ENCODE measurements around the gene MYOZ3.

MYOZ3 gene, protein sequence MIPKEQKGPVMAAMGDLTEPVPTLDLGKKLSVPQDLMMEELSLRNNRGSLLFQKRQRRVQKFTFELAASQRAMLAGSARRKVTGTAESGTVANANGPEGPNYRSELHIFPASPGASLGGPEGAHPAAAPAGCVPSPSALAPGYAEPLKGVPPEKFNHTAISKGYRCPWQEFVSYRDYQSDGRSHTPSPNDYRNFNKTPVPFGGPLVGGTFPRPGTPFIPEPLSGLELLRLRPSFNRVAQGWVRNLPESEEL

DNA sequence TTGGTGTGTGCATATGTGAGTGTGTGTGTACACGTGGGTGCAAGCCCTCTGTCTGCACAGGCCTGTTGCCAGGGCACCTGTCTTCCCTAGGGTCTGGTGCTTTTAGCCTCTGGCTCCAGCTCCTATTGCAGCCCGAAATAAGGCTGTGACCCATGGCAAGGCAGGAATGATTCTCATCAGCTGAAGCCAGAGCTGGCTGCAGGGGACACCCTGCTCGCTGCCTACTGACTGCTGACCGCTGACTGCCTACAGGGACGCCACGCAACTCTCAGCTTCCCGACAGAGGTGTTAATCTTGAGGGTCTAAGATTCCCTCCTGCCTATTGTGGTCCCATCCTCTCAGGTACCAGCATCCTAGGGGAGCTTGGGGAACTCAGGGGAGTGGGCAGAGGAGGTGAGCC, at the start of gene MYOZ3:
Gene MYOZ3 (plus strand): TSS at position 166 of the 400 bp plus-strand sequence. CDS start 1,691 bp downstream, outside the sequence.
- DNase-seq (ENCODE audit: low read depth in 2 of 2): no peak

DNA sequence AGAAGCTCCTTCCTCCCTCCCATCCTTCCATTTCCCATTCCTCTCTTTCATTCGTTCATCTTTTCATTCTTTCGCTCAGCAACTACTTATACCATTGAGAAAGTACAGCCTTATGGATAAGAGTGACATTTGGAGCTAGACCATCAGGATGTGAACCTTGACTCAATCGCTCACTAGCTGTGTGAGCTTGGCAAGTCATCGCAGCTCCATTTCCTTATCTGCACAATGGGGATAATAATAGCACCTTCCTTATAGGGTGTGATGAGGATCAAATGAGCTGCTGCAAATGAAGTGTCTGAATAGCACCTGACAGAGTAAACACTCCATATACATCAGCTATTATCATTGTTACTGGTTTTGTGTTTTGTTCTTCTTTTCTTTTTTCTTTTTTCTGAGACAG, 48.6 kb upstream of the MYOZ3 start:
- DNase-seq (ENCODE audit: low read depth in 2 of 2): no peak

DNA sequence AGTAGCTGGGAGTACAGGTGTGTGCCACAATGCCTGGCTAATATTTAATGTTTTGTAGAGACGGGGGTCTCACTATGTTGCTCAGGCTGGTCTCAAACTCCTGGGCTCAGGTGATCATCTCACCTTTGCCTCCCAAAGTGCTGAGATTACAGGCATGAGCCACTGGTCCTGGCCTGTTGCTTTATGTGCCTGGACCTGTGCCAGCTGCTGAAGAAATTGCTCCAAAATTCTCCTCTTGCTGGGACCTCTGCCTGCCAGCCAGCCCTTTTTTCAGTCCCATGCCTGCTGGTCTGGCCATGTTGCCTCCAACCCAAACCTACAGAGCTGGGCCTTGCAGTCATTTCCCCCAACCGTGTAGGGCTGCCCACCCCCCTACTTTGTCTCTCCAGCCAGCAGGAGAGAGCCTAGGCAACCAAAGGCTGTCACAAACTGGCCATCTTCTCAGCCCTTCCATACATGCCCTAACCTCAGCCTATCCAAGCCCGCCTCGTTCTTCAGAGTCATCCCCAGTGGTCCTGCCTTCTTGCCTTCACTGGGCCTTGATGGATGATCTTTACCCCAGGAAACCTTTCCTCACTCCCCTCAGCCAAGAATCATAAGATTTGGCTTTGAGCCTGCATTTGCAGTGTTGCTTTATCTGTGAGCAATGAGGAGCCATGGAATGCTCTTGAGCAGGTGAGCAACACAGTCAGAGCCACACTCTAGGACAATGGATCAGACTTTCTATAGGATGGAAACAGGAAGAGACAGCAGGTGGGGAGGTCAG, 48.0 kb upstream of the MYOZ3 start:
- DNase-seq (ENCODE audit: low read depth in 2 of 2): no peak

DNA sequence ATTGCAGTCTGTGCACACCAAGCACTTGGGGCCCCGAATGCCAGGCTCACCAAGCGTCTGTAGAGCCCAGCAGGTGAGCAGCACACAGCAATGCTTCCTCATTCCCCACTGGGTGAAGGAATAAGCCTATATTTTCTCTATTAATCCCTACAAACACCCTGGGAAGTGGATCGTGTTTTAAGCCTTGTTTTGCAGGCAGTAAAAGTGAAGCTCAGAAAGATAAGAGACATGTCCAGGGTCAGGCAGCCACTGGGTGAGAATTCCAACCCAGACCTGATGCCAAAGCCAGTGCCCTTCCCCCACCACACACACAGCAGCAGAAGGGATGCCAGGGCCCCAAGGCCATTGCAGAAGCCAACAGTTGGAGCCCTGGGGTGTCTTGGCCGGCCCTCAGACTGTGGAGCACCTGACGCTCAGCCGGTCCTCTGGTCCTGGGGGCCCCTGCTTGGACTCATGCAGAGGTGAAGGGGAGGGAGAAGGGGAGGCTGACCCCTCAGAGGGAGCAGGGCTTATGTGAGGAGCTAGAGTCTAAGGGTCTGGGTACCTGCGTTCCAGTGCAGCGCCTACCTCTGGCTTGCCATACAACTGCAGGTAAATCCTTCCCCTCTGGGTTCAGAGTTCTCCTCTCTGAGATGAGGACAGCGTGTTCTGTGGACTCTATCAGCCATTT, 46.9 kb upstream of the MYOZ3 start:
- DNase-seq (ENCODE audit: low read depth in 2 of 2): no peak

DNA sequence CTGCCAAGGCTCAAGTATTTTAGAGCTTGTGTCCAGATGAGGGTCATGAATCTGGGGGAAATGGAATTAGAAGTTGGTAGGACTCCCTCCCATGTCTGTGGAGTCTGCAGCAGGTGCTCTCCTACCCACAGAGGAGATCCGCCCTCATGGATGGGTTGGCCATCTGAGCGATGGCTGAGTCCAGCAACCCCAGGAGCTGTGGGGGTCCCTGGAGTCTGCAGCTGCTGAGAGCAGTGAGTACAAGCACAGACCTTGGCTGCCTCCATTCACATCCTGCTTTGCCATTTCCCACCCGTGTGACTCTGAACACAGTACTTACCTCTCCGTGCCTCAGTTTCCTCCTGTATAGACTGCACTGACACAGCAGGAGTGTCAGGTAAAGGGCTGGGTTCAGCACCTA, 46.4 kb upstream of the MYOZ3 start:
- DNase-seq (ENCODE audit: low read depth in 2 of 2): no peak

DNA sequence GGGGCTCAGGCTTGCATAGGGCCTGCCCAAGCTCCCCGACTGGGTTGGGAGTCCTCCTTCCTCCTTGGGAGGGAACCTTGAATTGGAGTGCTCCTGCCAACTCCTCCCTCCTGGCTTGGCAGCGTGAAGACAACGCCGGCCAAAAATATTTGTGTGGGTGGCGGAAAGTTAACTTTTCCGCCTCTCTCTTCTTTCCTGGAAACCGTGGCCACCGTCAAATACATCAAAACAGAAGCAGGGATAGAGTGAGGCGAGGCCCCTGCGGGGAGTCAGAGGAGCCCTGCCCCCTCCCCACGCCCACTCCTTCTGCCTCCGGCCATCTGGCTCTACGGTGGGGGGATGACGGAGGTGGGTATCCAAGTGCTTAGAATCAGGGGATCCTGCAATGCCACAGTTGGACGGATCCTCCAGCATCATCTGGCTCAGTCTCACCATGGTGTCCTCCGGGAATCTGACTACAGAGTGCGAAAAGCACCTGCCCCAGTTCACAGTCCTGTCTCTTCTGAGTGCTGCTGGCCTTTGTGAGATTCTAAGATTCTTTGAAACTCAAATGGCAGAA, 45.8 kb upstream of the MYOZ3 start:
- no peak for DNase-seq (ENCODE audit: low read depth in 2 of 2)

DNA sequence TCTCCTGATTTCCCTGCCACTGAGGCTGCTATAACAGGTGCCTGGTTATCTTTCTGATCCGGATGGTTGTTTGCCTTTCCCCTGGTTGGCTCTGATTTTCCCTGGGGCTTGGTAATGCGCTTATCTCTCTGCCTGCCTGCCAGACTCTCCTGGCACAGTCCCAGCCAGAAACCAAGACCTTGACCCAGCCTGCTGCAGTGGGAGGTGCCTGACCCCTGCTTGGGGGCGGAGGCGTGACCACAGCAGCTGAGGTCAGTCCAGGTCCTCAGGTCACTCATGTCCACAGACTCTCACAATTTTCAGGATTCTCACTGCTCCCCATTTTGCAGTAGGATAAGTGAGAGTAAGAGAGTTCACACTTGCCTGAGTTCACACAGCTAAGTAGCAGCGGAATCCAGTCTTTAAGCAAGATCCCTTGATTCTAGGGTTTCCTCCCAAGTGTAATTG, 45.0 kb upstream of the MYOZ3 start:
- DNase-seq (ENCODE audit: low read depth in 2 of 2): no peak

DNA sequence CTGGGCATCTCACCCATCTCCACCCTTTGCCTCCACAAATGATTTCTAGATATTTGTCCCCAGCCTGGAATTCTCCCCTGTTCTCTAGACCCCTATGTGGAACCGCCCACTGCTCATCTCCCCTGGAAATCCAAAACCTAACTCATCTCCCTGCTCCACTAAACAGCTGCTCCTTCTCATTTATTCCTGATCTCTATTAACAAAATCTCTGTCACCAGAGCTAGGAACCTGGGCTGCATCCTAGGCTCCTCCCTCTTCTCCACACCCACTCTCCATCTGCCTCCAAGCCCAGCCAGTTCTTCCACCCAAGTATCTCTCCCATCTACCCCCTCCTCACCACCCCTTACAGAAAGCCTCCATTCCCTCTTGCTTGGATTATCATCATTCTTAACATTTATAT, 44.5 kb upstream of the MYOZ3 start:
- DNase-seq (ENCODE audit: low read depth in 2 of 2): no peak

DNA sequence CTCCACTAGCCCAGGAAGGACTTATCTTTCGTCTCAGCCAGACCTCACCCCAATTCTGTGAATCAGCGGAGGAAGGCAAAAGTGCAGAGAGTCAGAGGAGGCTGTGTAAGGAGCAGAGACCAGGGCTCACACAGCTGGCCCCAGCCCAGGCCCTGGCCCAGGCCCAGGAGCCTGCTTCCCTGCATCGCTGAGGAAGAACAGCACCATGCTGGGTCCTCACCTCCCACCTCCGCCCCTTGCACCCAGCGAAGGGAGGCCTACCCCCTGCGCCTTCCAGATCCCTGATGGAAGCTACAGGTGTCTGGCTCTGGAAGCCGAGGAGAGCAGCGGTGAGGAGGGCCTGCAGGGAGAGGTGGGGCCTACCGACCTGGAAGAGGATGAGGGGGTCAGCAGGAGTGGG, 42.9 kb upstream of the MYOZ3 start:
- DNase-seq (ENCODE audit: low read depth in 2 of 2): no peak

DNA sequence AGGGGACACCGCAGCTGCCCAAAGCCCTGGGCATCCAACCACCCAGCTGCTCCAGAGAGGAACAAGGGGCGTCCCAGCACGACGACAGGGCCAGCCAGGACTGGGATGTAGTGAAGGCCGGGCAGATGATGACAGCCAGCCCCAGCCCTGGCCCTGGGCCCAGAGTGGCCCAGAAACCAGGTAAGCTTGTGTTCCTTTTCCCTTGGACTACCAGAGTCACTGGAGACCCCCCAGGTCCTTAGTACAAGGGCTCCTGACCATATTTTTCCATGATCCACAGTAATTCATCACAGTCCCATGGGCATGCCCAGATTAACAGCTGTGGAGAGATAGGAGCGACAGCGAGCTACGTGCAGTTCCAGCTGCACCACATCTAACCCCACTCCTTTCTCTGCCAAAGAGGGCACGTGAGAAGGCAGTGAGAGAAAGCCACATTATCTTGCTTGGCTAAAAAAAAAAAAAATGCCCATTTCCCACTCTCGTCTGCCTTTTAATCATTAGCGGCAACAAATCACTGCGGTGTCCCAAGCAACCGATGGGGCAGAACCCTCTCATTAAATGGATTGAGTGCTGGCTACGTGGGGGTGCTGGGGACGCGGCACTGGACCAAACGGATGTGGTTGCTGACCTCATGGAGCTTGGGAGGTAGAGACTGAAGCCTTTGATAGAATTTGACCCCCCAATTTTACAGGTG, 42.3 kb upstream of the MYOZ3 start:
- DNase-seq (ENCODE audit: low read depth in 2 of 2): no peak

DNA sequence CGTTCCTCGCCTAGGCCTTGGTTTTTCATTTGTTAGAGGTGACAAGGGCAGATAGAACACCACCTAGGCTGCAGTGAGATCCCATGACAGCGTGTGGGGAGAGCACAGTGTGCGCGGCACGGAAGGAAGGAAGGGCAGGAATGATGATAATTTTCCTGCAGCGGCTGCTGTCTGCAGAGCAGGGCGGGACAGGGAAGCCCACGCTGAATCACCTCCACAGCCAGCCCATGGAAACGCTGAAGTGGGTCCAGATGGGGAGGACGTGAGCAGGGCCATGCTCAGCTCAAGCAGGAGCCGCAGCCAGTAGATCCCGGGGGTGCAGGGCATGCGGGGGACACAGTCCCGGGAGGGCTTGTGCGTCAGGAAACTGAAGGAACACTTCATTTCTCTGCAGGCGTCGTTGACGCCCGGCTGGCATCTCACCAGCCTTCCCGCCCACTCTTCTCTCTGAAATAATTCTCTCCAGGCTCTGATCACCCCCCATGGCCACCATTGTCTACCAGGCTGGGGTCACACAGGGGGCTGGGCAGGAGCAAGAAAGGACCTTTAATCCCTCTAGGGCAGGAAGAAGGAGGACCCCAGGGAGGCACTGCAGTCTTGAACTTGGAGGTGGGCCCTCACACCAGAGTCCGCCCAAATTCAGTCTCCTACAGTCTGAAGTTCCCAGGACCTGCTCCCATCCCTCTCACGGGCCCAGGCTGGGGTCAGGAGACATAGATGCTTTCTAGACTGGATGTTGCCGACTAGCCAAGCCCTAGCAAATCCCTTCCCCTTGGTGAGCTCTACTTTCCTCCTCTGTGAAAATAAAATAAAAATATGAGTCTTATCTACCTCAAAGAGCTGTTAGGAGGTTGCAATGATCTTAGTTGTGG, 41.5 kb upstream of the MYOZ3 start:
- DNase-seq (ENCODE audit: low read depth in 2 of 2): no peak

DNA sequence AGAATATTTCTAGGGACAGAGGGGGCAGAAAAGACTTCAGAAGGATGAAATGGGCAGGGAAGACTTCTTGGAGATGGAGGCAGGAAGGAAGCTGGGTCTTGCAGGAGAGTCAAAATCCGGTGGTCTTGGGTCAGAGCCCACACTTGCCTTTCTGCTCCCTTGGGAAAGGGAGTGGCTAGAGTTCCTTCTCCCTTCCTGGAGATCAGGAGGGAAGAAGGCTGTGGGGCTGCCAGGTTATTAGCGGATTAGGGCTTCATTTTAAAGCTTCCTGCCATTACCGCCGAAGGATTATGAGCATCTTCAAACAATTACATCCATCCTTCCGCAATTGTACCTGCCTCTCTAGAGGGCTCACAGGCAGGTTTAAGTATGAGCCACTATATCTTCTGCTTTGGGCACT, 39.8 kb upstream of the MYOZ3 start:
- no peak for DNase-seq (ENCODE audit: low read depth in 2 of 2)

DNA sequence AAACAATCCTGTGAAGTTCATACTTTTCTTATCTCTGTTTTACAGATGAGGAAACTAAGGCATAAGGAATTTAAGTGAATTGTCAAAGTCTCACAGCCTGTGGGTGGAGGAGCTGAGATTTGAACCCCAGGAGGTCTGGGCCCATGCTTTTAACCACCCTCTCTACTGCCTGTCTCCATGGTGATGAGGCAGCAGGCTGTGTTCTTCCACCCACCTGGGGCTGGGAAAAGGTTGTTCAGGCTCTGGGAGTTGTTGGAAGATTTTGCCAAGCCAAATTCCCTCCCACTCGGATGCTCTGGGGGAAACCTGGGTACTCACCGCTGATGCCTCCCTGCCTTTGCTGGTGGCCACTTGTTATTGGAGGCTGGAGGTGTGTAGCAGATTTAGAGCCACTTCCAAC, 38.9 kb upstream of the MYOZ3 start:
- no peak for DNase-seq (ENCODE audit: low read depth in 2 of 2)

DNA sequence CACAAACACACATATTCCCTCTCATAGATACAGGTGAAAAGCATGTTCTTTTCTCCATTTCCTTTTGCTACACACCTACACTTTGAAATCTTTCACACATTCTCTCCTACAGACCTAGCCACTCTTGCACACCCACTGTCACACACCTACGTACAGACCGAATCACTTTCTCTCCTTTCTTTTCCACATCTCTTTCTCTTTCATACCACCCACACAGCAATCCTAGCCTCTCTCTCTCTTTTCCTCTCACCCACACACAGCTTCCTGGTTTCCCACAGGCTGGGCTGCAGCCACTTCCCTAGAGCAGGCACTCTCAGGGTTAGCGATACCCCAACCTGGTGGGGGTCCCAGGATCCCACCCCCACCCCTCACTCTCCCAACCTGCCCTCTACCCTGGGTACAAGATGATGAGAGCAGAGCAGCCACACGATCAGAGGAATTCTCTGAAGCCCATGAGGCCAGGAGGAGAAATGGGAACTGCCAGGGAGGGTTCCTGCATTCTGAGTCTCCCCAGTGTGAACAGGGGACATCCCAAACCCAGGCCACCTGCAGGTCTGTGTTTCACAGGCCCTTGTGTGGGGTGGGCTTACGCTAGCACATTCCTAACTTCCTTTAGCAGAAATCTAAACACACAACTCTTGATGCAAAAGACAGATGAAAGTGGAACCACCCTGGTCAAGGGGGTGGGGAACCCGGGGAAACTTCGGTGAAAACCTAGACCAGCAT, 37.7 kb upstream of the MYOZ3 start:
- DNase-seq (ENCODE audit: low read depth in 2 of 2): no peak

DNA sequence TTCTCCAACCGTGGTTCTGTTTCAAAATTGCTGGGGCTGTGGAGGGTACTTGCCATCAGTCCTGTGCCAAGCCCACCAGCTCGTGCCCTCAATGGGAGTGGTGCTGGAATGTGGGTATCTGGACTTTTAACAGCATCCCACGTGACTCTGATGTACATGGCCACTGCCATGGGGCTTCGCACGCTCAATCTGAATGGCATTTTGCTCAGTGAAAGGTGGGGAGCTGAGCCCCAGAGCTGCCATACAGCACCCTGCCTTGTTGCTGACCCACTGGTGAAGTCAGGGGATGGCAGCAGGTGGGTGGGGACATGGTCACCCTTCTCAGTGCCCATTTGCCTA, 37.2 kb upstream of the MYOZ3 start:
- no peak for DNase-seq (ENCODE audit: low read depth in 2 of 2)

DNA sequence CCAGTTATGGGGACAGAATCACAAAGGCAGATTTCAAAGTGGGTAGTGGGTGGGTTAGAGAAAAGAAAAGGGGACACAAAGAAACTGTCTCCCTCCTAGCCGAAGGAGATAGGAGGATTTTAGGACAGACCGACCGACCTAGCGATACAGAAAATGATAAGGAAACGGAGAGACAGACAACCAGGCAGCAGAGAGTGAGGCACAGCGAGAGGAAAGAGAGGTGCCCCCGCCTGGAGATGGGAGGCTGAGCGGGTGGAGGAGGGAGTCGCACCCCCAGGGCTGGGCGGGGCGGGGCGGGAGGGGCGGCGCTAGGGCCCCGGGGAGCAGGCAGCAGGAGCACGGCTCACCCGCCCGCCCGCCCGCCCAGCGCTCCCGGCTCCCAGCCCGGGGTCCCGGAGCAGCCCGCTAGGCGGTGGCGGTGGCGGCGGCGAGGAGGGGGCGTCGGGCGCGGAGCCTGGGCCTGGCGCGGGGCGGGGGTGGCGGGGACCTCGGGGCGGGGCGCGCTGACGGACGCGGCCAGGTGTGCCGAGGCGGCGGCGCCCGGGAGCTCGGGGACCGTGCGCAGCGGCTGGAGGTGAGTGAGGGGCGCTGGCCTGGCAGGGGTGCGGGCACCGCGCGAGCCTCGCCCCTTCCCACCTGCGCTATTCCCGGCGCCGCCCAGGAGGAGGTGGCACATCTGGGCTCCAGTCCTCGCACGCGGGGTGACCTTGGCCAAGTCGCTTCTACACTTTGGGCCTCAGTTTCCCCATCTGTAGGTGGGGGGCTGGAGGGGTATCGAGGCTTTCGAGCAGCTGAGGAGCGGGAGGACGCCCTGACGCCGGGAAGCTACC, 36.5 kb upstream of the MYOZ3 start:
- no peak for DNase-seq (ENCODE audit: low read depth in 2 of 2)

DNA sequence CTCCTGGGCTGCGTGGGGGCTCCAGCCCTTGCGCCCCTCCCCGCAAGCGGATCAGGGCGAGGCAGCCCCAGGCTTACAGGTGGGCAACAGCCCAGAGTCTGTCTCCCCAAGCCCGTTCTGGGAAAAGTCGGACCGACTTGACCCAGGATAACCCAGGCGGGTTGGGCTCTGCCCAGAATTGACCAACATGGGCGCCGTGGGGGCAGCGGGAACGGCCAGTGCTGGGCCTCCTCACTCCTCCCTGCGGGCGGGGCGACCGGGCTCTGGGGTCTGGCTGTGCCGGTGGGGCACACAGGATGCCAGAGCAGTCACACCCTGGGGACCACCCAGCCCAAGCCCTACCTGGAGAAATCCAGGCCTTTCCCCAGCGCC, 35.9 kb upstream of the MYOZ3 start:
- DNase-seq (ENCODE audit: low read depth in 2 of 2): no peak

DNA sequence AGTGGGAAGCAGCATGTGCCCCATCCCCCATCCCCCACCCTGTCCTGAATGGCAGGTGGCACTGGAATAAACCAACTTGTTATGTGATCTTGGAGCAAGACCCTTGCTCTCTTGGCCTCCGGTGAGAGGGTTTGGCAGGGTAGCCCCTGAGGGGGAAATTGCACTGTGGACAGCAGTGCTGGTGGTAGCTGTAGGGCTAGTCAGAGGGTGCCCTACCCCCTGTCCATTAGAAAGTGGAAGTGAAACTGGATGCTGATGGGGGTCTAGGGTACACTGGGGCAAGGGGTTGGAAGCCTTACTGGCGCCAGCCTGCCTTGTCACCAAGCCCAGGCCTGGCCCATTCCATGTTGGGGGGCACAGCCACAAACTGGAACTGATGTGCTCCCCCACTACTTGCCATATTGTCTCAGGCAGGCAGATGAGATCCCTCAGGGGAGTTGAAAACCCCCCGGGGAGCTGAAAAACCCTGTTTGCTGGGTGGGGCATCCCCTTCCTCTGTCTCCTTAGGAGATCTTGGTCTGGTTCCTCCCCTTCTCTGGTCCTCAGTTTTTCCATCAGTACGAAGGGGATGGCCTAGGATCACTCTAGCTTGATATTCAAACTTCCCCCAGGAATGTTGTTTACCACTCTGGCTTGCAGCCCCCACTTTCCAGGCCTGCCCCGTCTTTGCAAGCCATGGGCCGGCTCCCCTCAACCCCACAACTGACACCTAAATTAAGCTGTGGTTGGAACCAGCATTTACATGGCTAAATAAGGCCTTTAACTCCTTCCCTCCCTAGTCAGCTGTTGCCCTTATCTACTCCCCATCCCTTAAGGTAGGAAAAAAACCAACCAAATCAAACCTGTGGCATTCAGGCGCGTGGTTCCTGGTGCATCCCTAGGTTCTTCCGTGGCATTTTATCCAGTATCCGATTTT, 35.0 kb upstream of the MYOZ3 start:
- no peak for DNase-seq (ENCODE audit: low read depth in 2 of 2)

DNA sequence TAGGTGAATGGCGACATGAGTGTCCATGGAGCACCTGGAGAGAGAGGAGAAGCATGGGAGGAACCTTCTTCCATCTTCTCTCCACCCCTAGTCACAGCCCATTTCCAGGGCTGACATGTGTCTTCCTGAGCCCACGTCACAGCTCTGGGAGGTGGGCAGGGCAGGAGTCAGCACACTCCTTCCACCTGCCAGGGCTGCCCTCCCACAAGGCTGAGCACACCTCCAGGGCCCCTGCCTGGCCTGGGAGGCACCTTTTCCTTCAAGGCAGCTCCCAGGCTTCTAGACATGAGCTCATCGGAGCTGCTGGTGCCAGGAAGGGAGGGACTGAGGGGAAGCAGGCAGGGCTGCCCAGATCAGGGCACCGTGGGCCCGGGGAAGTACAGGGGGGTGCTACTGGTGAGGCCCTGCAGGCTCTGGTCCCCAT, 34.2 kb upstream of the MYOZ3 start:
- DNase-seq (ENCODE audit: low read depth in 2 of 2): no peak
